Tibial artery (tissue), 4 donors: ENCODE results near the gene MSI2.

Source experiments
- DNase-seq, 2 donors: peaks; one replicate each; pipeline ENCODE4 v3.0.0-alpha.2; 2019
- H3K27ac ChIP-seq, 2 donors: fragments of 200-600 bp; sonication (generic) in 1 of 2; 1 replicate in 1 of 2; 2 replicates in 1 of 2; pipeline ENCODE4 v1.5.1; 2018 to 2019; ENCODE audit warnings: mild to moderate bottlenecking in 1 of 2
- H3K27me3 ChIP-seq, 2 donors: fragments of 200-600 bp; sonication (generic) in 1 of 2; one replicate each; pipeline versions ENCODE4 v1.5.1 to v1.6.0; 2016 to 2019
- H3K36me3 ChIP-seq, 3 donors: fragments of 200-600 bp; sonication (generic) in 2 of 3; one replicate each; pipeline ENCODE4 v1.5.1; 2016 to 2019; ENCODE audit warnings: mild to moderate bottlenecking in 2 of 3
- H3K4me1 ChIP-seq, 4 donors: fragments of 200-600 bp; sonication (generic) in 2 of 4; 1 replicate in 3 of 4; 2 replicates in 1 of 4; pipeline ENCODE4 v1.5.1; 2016 to 2019
- H3K4me3 ChIP-seq, 2 donors: fragments of 200-600 bp; sonication (generic) in 1 of 2; 1 replicate in 1 of 2; 2 replicates in 1 of 2; pipeline ENCODE4 v1.5.1; 2018 to 2019; ENCODE audit warnings: mild to moderate bottlenecking in 2 of 2
- H3K9me3 ChIP-seq, 3 donors: fragments of 200-600 bp; sonication (generic) in 1 of 3; one replicate each; pipeline ENCODE4 v1.5.1; 2016 to 2019
- CTCF ChIP-seq, 2 experiments: fragments of 200-600 bp in 1 of 2; fragments of 450-650 bp in 1 of 2; IDR thresholded peaks; one replicate each; pipeline ENCODE4 v1.5.1; 2017 to 2019; ENCODE audit warnings: antibody characterized with exemption in 2 of 2, mild to moderate bottlenecking in 1 of 2, moderate library complexity in 1 of 2
- intact Hi-C: fragments of 100-400 bp; cut with DNase I; formaldehyde crosslinking; loops from one replicate; pipeline ENCODE4 v1.15.0; 2023; ENCODE audit warnings: low total_unique reads

The MSI2 gene

GRCh38 chr17:57551321-57552079 lies 295.2 kb downstream of the MSI2 start:
- H3K4me1 ChIP-seq: peaks cover 0 to 20% (median 4%) of the 10 kb centered on the region in 4 donors
- DNase-seq: no peak
- no peaks in the 10 kb centered on the region for H3K36me3 ChIP-seq
- TF ChIP-seq CTCF (IDR thresholded peaks at IDR 0.05): no peak
- no peaks in the 10 kb centered on the region for H3K27me3 ChIP-seq
- H3K27ac ChIP-seq: no peak overlapping the region
- no peak overlapping the region for H3K4me3 ChIP-seq
- no peaks in the 10 kb centered on the region for H3K9me3 ChIP-seq
- intact Hi-C loops: no loop called here

- H3K27me3 ChIP-seq: no peaks in the 10 kb centered on the region
- no peak overlapping the region for H3K4me3 ChIP-seq
- no peaks in the 10 kb centered on the region for H3K36me3 ChIP-seq
- DNase-seq: no peak
- no peaks in the 10 kb centered on the region for H3K9me3 ChIP-seq
- TF ChIP-seq CTCF (IDR thresholded peaks at IDR 0.05): peak; percentile 40 to 52
- intact Hi-C loops: no loop called here
- peaks cover 0 to 25% (median 6%) of the 10 kb centered on the region in 4 donors for H3K4me1 ChIP-seq
- no peak overlapping the region for H3K27ac ChIP-seq
Measured at GRCh38 chr17:57552114-57552624, 295.8 kb downstream of the MSI2 start.

DNA sequence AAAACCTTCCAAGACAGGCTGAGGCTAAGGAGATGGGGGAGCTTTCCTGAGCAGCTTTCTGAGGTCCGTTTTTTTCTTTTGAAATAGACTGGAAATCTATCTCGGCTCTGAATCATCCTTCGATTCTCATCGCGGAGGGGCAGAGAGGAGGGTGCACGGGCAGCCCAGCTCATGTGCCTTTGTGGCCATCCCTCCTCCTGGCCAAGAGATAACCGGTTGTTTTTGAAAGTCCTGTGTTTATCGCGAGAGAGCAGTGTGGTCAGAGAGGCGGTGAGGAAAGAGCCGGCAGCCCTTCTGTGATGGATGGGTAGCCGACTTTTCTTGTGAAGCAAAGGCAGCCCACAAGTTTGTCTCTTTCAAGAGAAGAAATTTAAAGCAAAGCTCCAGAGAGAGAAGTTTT lies 297.2 kb downstream of the MSI2 start:
- H3K4me1 ChIP-seq: peaks cover 0 to 37% (median 16%) of the 10 kb centered on the region in 4 donors
- no peaks in the 10 kb centered on the region for H3K27me3 ChIP-seq
- no peak for DNase-seq
- H3K36me3 ChIP-seq: no peaks in the 10 kb centered on the region
- H3K4me3 ChIP-seq: no peak overlapping the region
- no peak overlapping the region for H3K27ac ChIP-seq
- intact Hi-C loops: no loop called here
- no peaks in the 10 kb centered on the region for H3K9me3 ChIP-seq
- no peak for TF ChIP-seq CTCF (IDR thresholded peaks at IDR 0.05)

DNA sequence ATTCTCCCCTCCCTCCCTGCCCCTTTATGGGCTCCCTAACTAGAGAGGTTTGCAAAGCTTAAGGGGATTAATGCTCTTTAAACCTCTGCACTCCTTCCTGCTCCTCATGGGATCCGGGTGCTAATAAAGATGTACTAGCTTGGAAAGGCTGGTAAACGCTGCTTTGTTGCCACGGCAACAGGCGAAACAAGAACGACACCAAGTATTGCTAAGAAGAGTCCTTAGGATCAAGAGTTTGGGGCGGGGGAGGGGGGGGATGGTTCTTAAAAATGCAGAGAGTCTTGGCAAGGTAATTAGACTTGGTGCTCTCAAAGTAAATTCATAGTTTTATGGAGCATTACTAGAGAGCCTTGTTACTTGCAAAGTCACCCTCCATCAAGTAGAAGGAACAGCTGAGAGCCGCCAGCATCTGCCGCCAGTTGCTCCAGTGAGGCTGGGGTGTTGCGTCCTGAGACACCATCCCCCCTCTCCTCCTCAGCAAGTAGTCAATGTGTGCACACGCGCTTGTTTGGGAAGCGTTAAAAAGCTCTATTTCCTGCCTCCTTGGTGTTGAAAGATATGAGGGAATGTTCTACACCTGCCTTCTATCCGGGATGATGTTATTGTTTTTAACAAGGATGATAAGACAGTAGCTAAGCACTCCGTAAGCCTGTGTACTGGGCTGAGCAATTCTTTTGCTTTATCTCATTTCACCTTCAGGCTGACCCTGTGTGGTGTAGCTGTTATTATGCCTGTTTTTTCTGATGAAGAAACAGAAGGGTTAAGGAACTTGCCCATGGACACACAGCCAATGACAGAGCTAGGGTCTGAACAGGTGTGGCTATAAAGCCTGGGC lies 297.9 kb downstream of the MSI2 start:
- DNase-seq: no peak
- intact Hi-C loops: no loop called here
- Histone ChIP-seq H3K4me3 (no peak overlapping the region), H3K36me3 (no peaks in the 10 kb centered on the region), H3K27me3 (no peaks in the 10 kb centered on the region), H3K4me1 (peaks cover 0 to 37% (median 16%) of the 10 kb centered on the region in 4 donors), H3K27ac (no peak overlapping the region), H3K9me3 (no peaks in the 10 kb centered on the region)
- TF ChIP-seq CTCF (IDR thresholded peaks at IDR 0.05): no peak

- Histone ChIP-seq H3K9me3 (no peaks in the 10 kb centered on the region), H3K27ac (no peak overlapping the region), H3K4me1 (peaks cover 0 to 37% (median 16%) of the 10 kb centered on the region in 4 donors), H3K36me3 (no peaks in the 10 kb centered on the region), H3K27me3 (no peaks in the 10 kb centered on the region), H3K4me3 (no peak overlapping the region)
- DNase-seq: no peak
- no peak for TF ChIP-seq CTCF (IDR thresholded peaks at IDR 0.05)
- intact Hi-C loops: no loop called here
Measured at GRCh38 chr17:57554826-57555635, 298.7 kb downstream of the MSI2 start.
